Thoracic aorta (tissue), 2 donors: Measurements from ENCODE around the gene ULK2. TPM values are rescaled to one million over a fixed set of nuclear protein-coding genes. Genes with fewer than 3 reads are reported as not detected.
A peak's percentile ranks its signal among the peaks of the same experiment; 100 is the strongest.

Source experiments
- ATAC-seq: fragments of 150-250 bp; one replicate; pipeline ENCODE4 v1.8.0; 2017; ENCODE audit warnings: low read depth; ENCODE audit not compliant: insufficient number of reproducible peaks, low FRiP score
- DNase-seq: peaks from one replicate; pipeline ENCODE4 v3.0.0-alpha.2; 2020; ENCODE audit warnings: low spot score
- H3K27ac ChIP-seq, 2 donors: fragments of 200-600 bp; sonication (generic); 1 replicate in 1 of 2; 2 replicates in 1 of 2; pipeline ENCODE4 v1.5.1; 2016; ENCODE audit warnings: mild to moderate bottlenecking in 2 of 2, moderate library complexity in 2 of 2
- H3K27me3 ChIP-seq: fragments of 200-600 bp; sonication (generic); replicated peaks from 2 replicates; pipeline ENCODE4 v1.6.0; 2016; ENCODE audit warnings: mild to moderate bottlenecking; ENCODE audit not compliant: insufficient read depth
- H3K36me3 ChIP-seq: fragments of 200-600 bp; sonication (generic); one replicate; pipeline ENCODE4 v1.5.1; 2016
- H3K4me1 ChIP-seq, 2 donors: fragments of 200-600 bp; sonication (generic); 1 replicate in 1 of 2; 2 replicates in 1 of 2; pipeline versions ENCODE4 v1.5.1 to v1.6.0; 2016; ENCODE audit warnings: low read depth in 2 of 2, mild to moderate bottlenecking in 1 of 2; ENCODE audit not compliant: control insufficient read depth in 1 of 2
- H3K4me3 ChIP-seq: fragments of 200-600 bp; sonication (generic); 2 replicates; pipeline ENCODE4 v1.5.1; 2016; ENCODE audit warnings: mild to moderate bottlenecking
- H3K9me3 ChIP-seq: fragments of 200-600 bp; sonication (generic); 2 replicates; pipeline ENCODE4 v1.5.1; 2016
- total RNA-seq, 2 donors: library from RNA; depleted of rRNA; stranded (reverse); fragments of >200 nt; gene quantifications; one replicate each; pipeline versions ENCODE4 v1.1.0 to v1.2.3, GENCODE V29; 2016
- TF ChIP-seq, protein P1 (sequence below): fragments of 200-600 bp; sonication (generic); IDR thresholded peaks from one replicate; pipeline ENCODE4 v1.5.1; 2019; ENCODE audit warnings: antibody characterized with exemption

Gene ULK2
- total RNA-seq, 2 donors from 2014 or later: 24.8 TPM

DNA sequence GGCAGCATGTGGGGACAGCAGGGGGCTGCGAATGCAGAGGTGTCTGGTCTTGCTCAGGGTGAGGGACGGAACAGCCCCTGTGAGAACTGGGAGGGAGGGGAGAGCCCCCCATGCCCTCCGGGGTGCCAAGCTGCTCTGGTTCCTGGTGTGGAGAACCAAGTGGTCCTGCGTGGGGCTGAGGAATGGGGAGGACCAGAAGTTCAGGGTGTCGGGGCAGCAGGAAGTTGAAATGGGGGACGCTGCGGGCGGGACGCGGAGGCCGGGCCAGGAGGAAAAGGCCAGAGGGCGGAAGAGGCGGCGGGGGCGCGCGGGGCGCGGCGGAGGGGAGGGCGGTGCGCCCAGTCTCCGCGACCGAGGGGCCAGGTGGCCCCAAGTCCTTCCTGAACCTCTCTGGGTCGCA, 123.2 kb downstream of the ULK2 start:
- Histone ChIP-seq H3K9me3 (no peaks in the 10 kb centered on the region), H3K27ac (no peak overlapping the region), H3K36me3 (no peaks in the 10 kb centered on the region), H3K27me3 (no peaks in the 10 kb centered on the region), H3K4me3 (peak overlapping the region; percentile 73), H3K4me1 (peaks cover 0 to 20% of the 10 kb centered on the region in 2 donors)
- ATAC-seq: no peak
- no peak for DNase-seq
- TF ChIP-seq, protein P1, sequence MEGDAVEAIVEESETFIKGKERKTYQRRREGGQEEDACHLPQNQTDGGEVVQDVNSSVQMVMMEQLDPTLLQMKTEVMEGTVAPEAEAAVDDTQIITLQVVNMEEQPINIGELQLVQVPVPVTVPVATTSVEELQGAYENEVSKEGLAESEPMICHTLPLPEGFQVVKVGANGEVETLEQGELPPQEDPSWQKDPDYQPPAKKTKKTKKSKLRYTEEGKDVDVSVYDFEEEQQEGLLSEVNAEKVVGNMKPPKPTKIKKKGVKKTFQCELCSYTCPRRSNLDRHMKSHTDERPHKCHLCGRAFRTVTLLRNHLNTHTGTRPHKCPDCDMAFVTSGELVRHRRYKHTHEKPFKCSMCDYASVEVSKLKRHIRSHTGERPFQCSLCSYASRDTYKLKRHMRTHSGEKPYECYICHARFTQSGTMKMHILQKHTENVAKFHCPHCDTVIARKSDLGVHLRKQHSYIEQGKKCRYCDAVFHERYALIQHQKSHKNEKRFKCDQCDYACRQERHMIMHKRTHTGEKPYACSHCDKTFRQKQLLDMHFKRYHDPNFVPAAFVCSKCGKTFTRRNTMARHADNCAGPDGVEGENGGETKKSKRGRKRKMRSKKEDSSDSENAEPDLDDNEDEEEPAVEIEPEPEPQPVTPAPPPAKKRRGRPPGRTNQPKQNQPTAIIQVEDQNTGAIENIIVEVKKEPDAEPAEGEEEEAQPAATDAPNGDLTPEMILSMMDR: no peak

DNA sequence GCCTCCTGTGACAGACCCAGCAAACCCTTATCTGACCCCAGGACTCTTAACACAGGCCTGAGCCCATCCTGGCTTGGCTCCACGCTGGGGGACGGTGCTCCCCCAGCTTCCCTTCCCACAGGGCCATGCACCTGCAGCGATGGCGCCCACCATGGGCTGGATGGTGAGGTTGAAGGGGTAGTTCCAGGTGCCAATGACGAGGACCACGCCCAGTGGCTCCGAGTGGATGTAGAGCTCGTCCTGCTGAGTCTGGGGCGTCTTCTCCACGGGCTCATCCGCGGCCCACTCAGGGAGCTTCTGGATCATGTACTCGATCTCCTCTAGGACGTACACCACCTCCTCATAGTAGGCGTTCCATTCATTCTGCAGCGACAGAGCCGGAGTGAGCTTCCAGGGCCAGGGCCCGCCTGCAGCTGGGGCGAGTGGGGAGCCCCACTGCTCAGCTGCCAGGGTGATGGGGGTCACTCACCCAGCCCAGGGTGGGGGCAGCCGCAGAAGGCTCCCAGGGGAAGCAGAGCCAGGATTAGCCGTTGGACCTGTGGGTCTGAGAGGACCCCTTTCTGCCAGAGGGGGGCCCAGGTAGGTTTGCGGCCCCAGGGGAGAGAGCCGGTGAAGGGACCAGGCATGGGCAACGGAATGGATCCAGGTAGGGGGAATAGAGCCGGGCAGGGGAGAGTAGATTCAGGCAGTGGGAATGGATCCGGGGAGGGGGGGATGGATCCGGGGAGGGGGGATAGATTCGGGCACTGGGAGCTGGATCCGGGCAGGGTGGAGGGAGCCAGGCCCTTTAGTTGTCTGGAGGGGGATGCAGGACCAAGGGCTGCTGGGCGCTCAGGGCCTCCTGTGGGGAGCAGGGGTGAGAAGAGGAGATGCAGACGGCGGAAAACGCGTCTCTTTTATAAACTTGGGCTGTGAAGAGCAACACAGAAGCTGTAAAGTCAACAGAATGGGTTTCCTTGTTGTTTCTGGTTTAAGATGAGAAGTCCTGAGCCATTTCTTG, 124.3 kb downstream of the ULK2 start:
- Histone ChIP-seq H3K36me3 (no peaks in the 10 kb centered on the region), H3K4me1 (peaks cover 0 to 14% of the 10 kb centered on the region in 2 donors), H3K9me3 (no peaks in the 10 kb centered on the region), H3K27ac (no peak overlapping the region), H3K27me3 (no peaks in the 10 kb centered on the region), H3K4me3 (no peak overlapping the region)
- no peak for ATAC-seq
- TF ChIP-seq, protein P1: no peak
- no peak for DNase-seq

DNA sequence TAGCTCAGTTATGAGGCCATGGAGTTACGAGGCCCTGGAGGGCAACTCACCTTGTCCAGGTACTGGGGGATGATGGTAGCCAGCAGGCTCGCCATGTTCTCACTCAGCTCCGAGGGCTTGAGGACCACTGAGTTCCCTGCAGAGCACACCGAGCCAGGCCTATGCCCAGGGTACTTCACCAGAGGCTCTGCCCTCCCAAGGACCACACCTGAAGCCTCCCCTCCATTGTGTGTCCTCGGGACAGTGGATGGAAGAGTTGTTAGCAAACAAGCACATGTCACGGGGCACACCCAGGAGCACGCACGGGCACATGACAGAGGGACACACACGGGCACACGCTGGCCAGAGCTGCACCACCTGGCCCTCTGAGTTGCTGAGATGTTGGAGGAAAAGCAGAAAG, 125.2 kb downstream of the ULK2 start:
- Histone ChIP-seq H3K36me3 (no peaks in the 10 kb centered on the region), H3K9me3 (no peaks in the 10 kb centered on the region), H3K27me3 (no peaks in the 10 kb centered on the region), H3K4me1 (peaks cover 0 to 7% of the 10 kb centered on the region in 2 donors), H3K4me3 (no peak overlapping the region), H3K27ac (no peak overlapping the region)
- ATAC-seq (no peak), DNase-seq (no peak)
- TF ChIP-seq, protein P1: no peak

DNA sequence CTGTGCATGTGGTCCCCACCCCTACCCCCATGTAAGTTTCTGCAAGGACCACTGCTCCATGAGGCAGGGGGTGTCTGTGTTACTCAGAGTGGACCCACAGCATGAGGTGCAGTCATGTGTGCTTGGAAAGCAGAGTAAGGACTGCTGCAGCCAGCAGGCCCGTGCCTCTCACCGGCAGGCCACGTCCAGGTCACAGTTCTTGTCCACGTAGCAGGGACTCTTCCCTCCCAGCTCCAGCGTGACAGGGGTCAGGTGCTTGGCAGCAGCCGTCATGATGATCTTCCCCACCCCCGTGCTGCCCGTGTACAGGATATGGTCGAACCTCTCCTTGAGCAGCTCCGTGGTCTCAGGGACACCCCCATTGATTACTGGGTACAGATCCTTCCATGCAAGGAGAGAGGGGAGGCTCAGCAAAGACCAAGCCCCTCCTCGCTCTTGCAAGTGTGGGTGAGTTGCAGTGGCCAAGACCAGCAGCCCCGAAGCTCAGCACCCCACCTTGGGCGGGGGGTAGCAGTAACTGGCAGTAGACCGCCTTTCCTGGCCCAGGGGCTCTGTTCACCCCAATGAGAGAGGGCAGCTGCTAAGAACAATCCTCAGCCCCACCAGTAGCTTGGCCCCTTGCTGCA, 125.8 kb downstream of the ULK2 start:
- no peak for DNase-seq
- H3K9me3 ChIP-seq: no peaks in the 10 kb centered on the region
- TF ChIP-seq, protein P1: no peak

DNA sequence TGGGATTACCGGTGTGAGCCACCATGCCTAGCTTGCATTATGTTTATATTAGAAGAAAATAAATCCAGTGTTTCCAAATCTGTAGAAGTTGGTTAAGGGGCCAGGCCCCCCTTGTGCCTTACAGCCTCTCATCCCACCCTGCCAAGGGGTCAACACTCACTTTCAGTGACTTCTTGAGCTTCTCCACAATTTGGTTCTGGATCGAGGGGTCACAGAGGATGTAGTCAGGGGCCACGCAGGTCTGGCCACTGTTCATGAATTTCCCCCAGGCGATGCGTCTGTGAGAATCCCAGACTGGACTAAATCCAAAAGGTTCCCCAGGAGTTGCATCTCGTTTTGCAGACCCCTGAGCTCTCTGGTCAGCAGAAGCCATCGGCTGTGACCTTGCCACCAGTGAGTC, 126.8 kb downstream of the ULK2 start:
- H3K27ac ChIP-seq: no peak overlapping the region
- peaks cover 0 to 7% of the 10 kb centered on the region in 2 donors for H3K4me1 ChIP-seq
- ATAC-seq: no peak
- no peaks in the 10 kb centered on the region for H3K36me3 ChIP-seq
- H3K27me3 ChIP-seq: no peaks in the 10 kb centered on the region
- no peak overlapping the region for H3K4me3 ChIP-seq
- H3K9me3 ChIP-seq: no peaks in the 10 kb centered on the region
- TF ChIP-seq, protein P1: no peak
- DNase-seq: no peak

More for the DNA sequence above, 125.8 kb downstream of the ULK2 start:
- no peaks in the 10 kb centered on the region for H3K27me3 ChIP-seq
- no peaks in the 10 kb centered on the region for H3K36me3 ChIP-seq
- no peak for ATAC-seq
- peaks cover 0 to 7% of the 10 kb centered on the region in 2 donors for H3K4me1 ChIP-seq
- H3K4me3 ChIP-seq: no peak overlapping the region
- no peak overlapping the region for H3K27ac ChIP-seq
